HUES64 (cell line): ENCODE data around the gene KCNK17. TPM values are rescaled to one million over a fixed set of nuclear protein-coding genes. Genes with fewer than 3 reads are reported as not detected.

Experiments used
- H3K27ac ChIP-seq: 2 replicates; pipeline ENCODE4 v1.7.0; 2013; ENCODE audit warnings: low read depth, low read length, inconsistent platforms
- H3K27me3 ChIP-seq: 2 replicates; pipeline ENCODE4 v1.6.1; 2013; ENCODE audit warnings: mild to moderate bottlenecking, low read length; ENCODE audit not compliant: insufficient read depth
- H3K36me3 ChIP-seq: 2 replicates; pipeline ENCODE4 v1.6.1; 2013; ENCODE audit warnings: mild to moderate bottlenecking, low read length; ENCODE audit not compliant: insufficient read depth
- H3K4me1 ChIP-seq: 2 replicates; pipeline ENCODE4 v1.6.1; 2013; ENCODE audit warnings: mild to moderate bottlenecking, low read length, moderate library complexity; ENCODE audit not compliant: insufficient read depth
- H3K4me3 ChIP-seq: 2 replicates; pipeline ENCODE4 v1.5.1; 2013; ENCODE audit warnings: mild to moderate bottlenecking, low read length, moderate library complexity
- H3K9ac ChIP-seq: 2 replicates; pipeline ENCODE4 v1.6.1; 2013; ENCODE audit warnings: mild to moderate bottlenecking, low read depth, low read length
- H3K9me3 ChIP-seq: 2 replicates; pipeline ENCODE4 v1.6.1; 2013; ENCODE audit warnings: low read depth, low read length; ENCODE audit not compliant: insufficient read depth
- WGBS: fragments of 150-250, 120-280 bp; methylation state at CpG from one replicate; pipeline ENCODE4 v1.1.7; 2013; ENCODE audit warnings: missing lambda C conversion rate; 5-methylcytosine and 5-hydroxymethylcytosine counted together
- polyA plus RNA-seq, 2 experiments: library from polyadenylated mRNA; stranded (reverse); fragments of 50-300 nt; gene quantifications; one replicate each; pipeline ENCODE4 v1.2.3, GENCODE V29; 2013

Gene KCNK17, protein sequence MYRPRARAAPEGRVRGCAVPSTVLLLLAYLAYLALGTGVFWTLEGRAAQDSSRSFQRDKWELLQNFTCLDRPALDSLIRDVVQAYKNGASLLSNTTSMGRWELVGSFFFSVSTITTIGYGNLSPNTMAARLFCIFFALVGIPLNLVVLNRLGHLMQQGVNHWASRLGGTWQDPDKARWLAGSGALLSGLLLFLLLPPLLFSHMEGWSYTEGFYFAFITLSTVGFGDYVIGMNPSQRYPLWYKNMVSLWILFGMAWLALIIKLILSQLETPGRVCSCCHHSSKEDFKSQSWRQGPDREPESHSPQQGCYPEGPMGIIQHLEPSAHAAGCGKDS
- 1.2 TPM for polyA plus RNA-seq (2013, experiment 1 of 2)
- 0.89 TPM for polyA plus RNA-seq (2013, experiment 2 of 2)

DNA sequence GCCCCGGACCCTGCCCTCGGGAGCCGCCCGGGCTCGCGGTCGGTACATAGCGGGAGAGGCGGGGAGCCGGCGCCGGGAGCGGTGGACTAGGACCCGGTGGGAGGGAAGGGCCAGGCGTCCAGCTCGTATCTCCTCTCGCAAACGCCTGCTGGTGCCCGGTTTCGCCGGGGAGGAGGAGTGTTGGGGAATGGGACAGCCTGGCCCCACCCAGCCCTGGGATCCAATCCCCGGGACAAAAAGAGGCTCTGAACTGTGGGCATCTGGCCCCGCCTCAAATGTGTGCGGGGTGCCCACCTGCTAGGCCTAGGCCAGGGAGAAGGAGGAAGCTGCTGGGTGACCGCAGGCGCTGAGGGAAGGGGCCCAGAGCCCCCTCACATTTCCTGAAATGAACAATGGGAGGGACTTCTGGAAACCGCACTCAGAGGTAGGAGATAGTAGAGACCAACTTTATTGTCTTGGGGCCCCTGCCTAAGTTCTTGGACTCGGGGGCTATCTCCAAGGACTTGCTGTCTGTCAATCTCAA is at the start of gene KCNK17:
TSS of gene KCNK17 (minus strand) at position 147 of the 523 bp plus-strand sequence. CDS start at position 48, 99 bp downstream.
- Histone ChIP-seq H3K4me3 (peak within 1 kb of the TSS; percentile 62), H3K27ac (no peak within 1 kb of the TSS), H3K36me3 (no peaks in the 10 kb centered on the region), H3K9ac (peak within 1 kb of the TSS; percentile 68), H3K4me1 (no peaks in the 10 kb centered on the region; the same call in 1 of the 2 replicates), H3K9me3 (no peaks in the 10 kb centered on the region), H3K27me3 (peaks cover 62% of the 10 kb centered on the region)
- WGBS: 18% methylated on average over 28 of the region's 28 CpGs

DNA sequence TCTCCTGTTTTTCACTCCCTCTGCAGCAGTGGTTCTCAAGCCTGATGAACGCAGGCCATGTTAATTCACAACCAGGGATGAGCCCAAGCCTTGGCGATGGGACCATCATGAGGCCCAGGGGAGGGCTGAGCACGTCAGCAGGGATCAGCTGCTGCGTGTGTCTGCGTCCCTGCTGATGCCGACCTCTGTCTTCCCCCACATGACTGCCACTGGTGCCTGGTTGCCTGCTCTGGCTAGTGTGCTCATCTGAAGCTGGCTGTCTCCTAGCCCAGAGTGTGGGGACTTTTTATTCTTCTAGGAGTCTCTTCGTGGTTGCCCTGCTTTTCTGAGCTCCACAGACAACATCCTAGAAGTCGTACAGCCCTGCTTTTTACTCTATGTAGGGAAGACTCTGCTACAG is 49.1 kb upstream of the KCNK17 start:
- H3K4me1 ChIP-seq: no peaks in the 10 kb centered on the region
- H3K27ac ChIP-seq: no peak overlapping the region
- no peaks in the 10 kb centered on the region for H3K36me3 ChIP-seq
- H3K9ac ChIP-seq: no peak overlapping the region
- H3K9me3 ChIP-seq: no peaks in the 10 kb centered on the region
- H3K27me3 ChIP-seq: no peaks in the 10 kb centered on the region
- no peak overlapping the region for H3K4me3 ChIP-seq
- 92% methylated on average over 8 of the region's 8 CpGs for WGBS

DNA sequence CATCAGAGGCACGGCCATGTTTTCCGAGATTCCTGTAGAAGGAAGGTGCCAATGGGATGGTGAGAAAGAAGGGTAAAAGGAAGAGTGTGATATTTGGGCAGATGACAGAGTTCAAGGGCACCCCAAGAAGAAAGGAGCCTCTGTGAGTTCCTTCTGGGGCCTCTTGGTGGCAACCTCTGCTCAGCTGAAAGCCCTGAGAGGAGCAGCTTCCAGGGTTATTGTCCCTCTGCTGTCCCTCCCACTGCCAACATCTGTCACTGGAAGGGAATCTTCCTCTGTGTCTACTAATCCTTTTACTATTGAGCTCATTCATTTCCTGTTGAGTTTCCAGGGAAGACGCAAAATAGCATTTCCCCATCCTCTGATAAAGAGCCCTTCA is 48.3 kb upstream of the KCNK17 start:
- H3K9me3 ChIP-seq: no peaks in the 10 kb centered on the region
- H3K27ac ChIP-seq: no peak overlapping the region
- H3K9ac ChIP-seq: no peak overlapping the region
- H3K27me3 ChIP-seq: no peaks in the 10 kb centered on the region
- H3K36me3 ChIP-seq: no peaks in the 10 kb centered on the region
- WGBS: 73% methylated on average over 3 of the region's 3 CpGs
- H3K4me3 ChIP-seq: no peak overlapping the region
- no peaks in the 10 kb centered on the region for H3K4me1 ChIP-seq

DNA sequence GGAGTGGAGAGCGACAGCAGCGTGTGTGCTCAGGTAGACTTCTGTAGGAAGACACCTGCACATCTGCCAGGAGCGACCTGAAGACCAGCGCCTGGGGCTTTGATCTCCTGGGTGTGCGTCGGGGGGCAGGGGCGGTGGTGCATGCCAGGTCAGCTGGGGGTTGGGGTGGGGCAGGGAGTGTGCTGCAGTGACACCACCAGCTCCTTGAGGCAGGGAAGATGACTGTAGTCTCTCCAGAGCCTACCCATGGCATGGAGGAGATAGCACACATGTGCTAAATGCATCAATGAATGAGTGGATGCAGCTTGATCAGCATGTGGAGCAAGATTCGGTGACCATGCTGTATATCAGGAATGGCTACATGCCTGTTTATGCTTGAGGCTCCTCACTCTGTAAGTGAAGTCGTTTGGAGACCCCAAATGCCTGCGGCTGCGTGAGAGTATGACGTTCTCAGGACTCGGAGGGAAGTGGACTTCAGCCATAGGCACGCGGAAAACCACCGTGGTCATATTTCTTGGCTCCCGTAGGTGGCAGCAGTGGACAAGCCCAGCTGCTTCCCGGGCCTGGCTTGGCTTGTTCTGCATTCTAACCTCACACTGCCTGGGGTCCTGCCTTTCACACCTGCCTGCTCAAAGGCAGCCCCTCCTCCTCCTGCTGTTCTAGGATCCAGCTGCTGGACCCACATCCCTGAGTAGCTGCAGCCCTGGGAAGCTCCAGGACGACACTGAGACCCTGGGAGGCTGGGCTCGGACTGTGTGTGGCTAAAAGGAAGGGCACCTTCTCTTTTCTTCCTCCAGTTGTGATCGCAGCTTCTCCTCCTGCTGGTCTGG is 47.7 kb upstream of the KCNK17 start:
- no peak overlapping the region for H3K27ac ChIP-seq
- 39% methylated on average over 21 of the region's 21 CpGs for WGBS

DNA sequence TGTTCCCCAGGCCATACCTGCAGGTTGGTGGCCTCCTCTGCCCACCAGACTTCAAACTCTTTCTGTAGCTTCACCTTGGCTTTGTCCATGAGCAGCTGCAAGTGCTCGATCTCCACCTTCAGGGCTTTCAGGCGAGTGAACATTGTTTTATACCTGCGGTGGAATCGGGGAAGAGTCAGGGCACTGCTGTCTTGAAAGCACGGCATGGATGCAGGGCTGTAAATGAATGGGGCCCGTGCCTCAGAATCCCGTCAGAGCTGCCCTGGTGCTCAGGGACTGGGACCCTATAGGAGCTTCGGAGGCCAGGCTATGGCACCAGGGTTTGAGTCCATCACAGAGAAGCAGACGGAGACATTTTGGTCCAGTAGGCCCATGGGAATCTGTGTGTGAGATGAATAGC is 46.2 kb upstream of the KCNK17 start:
- no peak overlapping the region for H3K9ac ChIP-seq
- H3K4me1 ChIP-seq: no peaks in the 10 kb centered on the region
- H3K36me3 ChIP-seq: no peaks in the 10 kb centered on the region
- H3K27ac ChIP-seq: no peak overlapping the region
- H3K27me3 ChIP-seq: no peaks in the 10 kb centered on the region
- no peaks in the 10 kb centered on the region for H3K9me3 ChIP-seq
- H3K4me3 ChIP-seq: no peak overlapping the region
- WGBS: 90% methylated on average over 9 of the region's 9 CpGs

More for the DNA sequence above, 47.7 kb upstream of the KCNK17 start:
- Histone ChIP-seq H3K9me3 (no peaks in the 10 kb centered on the region), H3K27me3 (no peaks in the 10 kb centered on the region), H3K4me1 (no peaks in the 10 kb centered on the region), H3K36me3 (no peaks in the 10 kb centered on the region), H3K9ac (no peak overlapping the region), H3K4me3 (no peak overlapping the region)

DNA sequence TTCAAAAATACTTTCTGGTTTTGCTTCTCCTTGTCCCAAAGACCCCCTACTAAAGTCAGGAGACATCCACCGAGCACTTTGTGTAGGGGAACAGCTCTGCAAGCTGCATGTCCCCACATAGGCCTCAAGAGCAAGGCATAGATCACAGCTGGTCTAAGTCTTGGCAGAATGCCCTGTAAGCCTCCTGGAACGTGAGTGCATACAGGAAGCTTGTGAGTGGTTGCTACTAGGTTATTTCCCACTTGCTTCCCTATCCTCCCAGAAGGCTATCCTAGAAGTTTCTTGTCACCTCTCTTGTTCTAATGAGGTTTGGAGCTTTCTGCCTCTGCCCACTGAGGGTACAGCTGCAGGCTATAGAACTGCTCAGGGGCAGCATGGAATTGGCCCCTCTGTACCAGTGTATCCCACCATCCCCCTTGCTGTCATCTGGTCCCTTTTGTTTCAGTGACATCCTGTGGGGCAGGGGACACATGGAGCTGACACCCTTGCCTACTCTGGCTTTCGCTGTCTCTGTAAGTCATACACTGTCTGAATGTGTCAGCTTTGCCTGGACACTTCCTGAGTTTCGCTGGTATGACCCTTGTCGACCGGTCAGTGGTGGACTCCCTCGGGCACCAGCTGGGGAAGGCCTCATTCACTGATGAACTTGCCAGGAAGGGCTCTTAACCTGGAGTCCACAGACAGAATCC is 43.9 kb upstream of the KCNK17 start:
- Histone ChIP-seq H3K9ac (no peak overlapping the region), H3K9me3 (no peaks in the 10 kb centered on the region), H3K4me3 (no peak overlapping the region), H3K4me1 (no peaks in the 10 kb centered on the region), H3K27me3 (no peaks in the 10 kb centered on the region), H3K36me3 (no peaks in the 10 kb centered on the region), H3K27ac (no peak overlapping the region)
- 88% methylated on average over 7 of the region's 7 CpGs for WGBS

DNA sequence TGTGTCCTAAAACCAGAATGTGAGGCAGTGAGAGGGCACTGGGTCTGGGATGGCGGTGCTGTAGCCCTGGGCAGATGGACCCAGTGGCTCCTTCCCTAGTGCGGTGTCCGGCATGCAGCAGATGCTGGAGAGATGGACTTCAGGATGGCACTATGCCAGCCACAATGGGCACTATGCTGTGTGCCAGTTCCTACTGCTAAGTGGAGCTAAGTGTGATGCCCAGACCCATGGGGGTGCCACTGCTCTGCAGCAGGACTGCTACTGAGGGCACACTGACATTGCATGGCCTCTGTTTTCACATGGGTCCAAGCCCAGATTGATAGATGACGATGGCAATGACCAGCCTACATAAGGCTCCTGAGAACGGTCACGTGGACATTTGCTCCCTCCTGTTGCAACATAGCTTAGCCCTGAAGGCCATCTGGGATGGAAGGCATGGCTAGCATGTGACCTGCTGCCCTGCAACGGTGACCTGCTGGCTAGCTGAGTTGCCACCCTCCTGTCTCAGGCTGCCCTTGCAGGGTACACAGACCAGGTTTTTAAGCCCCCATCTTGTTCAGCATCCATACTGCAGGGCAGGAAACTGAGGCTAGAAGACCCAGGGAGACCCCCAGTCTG is 39.6 kb upstream of the KCNK17 start:
- H3K27me3 ChIP-seq: no peaks in the 10 kb centered on the region
- H3K27ac ChIP-seq: no peak overlapping the region
- no peaks in the 10 kb centered on the region for H3K4me1 ChIP-seq
- no peak overlapping the region for H3K9ac ChIP-seq
- no peak overlapping the region for H3K4me3 ChIP-seq
- WGBS: 93% methylated on average over 7 of the region's 7 CpGs
- no peaks in the 10 kb centered on the region for H3K36me3 ChIP-seq
- H3K9me3 ChIP-seq: no peaks in the 10 kb centered on the region

DNA sequence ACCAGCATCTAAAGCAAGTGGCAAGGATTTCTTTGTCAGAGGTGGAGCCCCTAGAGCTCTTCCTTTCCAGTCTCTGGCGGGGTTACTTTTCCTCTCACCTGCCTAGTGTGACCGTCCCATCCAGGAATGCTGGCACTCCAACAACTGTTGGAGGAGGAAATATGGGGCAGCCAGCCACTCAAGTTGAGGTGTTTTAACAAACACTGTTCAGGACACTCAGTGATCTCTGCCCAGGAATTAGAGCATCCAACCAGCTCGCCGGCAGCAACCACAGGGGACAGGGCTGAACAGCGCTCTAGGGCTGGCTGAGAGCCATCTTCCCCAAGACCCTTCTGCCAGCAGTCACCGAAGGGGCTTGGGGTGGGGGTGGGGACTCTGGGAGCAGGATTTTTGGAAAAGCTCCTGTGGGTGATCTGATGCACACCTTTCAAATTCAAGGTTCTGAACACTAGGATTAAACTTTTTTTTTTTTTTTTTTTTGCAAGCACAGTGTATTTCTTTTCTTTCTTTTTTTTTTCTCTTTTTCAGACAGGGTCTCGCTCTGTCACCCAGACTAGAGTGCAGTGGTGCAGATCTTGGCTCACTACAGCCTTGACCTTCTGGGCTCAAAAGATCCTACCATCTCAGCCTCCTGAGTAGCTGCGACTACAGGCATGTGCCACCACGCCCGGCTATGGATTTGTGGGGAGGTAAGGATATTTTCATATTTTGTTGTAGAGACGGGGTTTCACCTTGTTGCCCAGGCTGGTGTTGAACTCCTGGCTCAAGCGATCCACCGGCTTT is 36.7 kb upstream of the KCNK17 start:
- Histone ChIP-seq H3K4me3 (no peak overlapping the region), H3K9me3 (no peaks in the 10 kb centered on the region), H3K9ac (no peak overlapping the region), H3K27ac (no peak overlapping the region), H3K27me3 (no peaks in the 10 kb centered on the region), H3K4me1 (no peaks in the 10 kb centered on the region), H3K36me3 (no peaks in the 10 kb centered on the region)
- 94% methylated on average over 13 of the region's 13 CpGs for WGBS

DNA sequence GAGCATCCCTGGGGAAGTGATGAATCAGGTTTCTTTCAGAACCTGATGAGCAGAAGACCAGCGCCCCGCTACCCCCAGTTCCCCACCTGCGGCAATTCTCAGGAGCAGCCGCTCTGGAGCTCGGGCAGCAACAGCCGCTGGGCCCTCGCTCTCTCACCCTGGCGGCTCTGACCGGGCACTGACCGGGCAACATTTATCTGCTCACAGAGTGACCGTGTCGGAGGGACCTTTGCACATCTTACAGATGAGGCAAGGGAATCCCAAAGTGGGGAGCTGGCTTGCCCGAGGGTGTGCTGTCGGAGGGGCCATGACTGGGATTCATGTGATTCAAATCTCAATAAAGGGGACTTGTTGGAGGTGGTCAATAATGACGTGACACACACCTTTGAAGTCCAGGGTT is 34.5 kb upstream of the KCNK17 start:
- no peak overlapping the region for H3K4me3 ChIP-seq
- WGBS: 92% methylated on average over 15 of the region's 15 CpGs
- no peak overlapping the region for H3K9ac ChIP-seq
- H3K36me3 ChIP-seq: no peaks in the 10 kb centered on the region
- H3K27me3 ChIP-seq: no peaks in the 10 kb centered on the region
- H3K27ac ChIP-seq: no peak overlapping the region
- no peaks in the 10 kb centered on the region for H3K9me3 ChIP-seq
- peaks cover under 1% of the 10 kb centered on the region; the same call in 1 of the 2 replicates for H3K4me1 ChIP-seq

DNA sequence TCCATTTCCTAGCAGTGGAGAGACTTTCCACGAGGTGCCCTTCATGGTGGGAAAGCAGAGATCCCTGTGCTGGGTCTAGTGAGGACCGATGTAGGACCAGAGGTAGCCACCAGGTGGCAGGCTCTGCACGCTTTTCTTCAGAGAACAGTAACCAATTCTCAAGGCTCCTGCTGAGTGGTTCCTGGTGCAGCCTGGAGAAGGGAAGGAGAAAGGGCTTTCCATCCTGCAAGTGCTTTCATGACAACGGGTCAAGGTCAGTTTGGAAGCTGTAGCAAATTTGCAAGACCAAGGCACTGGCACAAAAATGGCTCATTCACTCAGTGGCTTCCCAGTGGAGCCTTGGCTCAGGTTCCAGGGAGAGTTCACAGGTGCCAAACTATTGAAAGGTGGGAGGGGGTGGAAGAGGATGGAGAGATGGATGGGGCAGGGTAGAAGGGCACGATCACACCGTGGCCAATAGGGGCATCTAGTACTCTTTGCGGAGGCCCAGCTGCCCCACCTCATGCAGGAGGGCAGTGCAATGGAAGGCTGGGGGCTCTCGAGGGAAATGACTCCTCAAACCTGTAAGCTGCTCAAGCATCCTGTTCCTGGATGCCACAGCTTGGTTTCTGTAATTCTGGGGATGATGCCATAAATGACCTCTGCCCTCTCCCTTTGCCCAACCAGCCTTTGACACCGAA is 33.8 kb upstream of the KCNK17 start:
- no peaks in the 10 kb centered on the region for H3K27me3 ChIP-seq
- H3K4me1 ChIP-seq: peaks cover 4% of the 10 kb centered on the region
- 48% methylated on average over 9 of the region's 9 CpGs for WGBS
- no peak overlapping the region for H3K4me3 ChIP-seq
- no peak overlapping the region for H3K9ac ChIP-seq
- H3K36me3 ChIP-seq: no peaks in the 10 kb centered on the region
- H3K9me3 ChIP-seq: no peaks in the 10 kb centered on the region
- no peak overlapping the region for H3K27ac ChIP-seq
